ENCODE measurements around the gene NUP205. TPM values are rescaled to one million over a fixed set of nuclear protein-coding genes. Genes with fewer than 3 reads are reported as not detected.

Gene NUP205
- total and polyA plus RNA-seq, 2 of the 13 experiments (the other 11 are each of a cell fraction or from before 2014, with no cell fraction given) = 46.2 to 87.2 TPM

DNA sequence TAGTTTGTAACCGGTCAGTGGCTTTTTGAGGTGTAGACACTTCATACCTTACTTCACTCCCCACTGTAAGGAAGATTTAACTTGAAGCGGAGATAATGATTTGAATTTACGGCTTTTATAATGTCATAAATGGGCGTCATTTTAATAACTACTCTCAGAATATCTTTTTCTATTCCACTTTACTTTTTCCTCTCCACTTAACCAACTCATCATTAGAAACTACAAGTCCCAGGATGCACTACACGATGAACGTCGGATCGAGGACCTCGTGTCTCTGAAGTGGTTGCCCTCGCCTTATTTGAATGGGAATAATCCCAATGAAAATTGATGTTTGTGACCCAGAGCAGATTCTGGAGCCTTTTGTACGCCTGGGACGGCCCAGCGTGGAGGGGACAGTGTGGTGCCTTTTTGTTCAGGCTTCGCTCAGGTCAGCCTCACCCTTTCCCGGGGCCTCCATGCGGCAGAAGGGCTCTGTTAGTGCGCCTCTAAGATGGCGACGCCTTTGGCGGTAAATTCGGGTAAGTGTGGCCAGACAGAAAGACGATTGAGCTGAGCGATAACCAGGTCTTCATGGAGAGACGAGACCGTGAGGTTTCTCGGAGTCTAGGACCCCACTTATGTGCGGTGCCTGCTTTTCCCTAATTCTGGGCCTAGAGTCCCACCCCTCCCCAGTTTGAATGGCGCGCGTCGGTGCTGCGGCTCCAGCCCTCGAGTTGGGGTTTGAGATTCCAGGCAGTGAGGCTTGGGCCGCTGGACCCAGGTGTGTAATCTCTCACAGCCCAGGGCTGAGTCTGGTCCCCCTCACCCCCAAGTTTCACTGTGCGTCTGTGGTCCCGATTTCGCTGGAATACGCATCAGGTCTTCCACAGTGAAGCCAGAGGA lies at the start of gene NUP205 (continued):
- TF ChIP-seq ZNF501 (CRISPR knock-in tag; IDR thresholded peaks at IDR 0.05) = peak; percentile 94
- TF ChIP-seq, protein P1, sequence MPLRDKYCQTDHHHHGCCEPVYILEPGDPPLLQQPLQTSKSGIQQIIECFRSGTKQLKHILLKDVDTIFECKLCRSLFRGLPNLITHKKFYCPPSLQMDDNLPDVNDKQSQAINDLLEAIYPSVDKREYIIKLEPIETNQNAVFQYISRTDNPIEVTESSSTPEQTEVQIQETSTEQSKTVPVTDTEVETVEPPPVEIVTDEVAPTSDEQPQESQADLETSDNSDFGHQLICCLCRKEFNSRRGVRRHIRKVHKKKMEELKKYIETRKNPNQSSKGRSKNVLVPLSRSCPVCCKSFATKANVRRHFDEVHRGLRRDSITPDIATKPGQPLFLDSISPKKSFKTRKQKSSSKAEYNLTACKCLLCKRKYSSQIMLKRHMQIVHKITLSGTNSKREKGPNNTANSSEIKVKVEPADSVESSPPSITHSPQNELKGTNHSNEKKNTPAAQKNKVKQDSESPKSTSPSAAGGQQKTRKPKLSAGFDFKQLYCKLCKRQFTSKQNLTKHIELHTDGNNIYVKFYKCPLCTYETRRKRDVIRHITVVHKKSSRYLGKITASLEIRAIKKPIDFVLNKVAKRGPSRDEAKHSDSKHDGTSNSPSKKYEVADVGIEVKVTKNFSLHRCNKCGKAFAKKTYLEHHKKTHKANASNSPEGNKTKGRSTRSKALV (CRISPR knock-in tag; IDR thresholded peaks at IDR 0.05) = peak; percentile 74; the same call in 1 of the 2 replicates
- TF ChIP-seq GFI1 (CRISPR knock-in tag; IDR thresholded peaks at IDR 0.05; ENCODE audit: borderline replicate concordance) = peak; percentile 75
- TF ChIP-seq GPN1 (CRISPR knock-in tag; IDR thresholded peaks at IDR 0.05; ENCODE audit: borderline replicate concordance) = 0 out of 2 replicates have a peak, but pooled peaks have one; percentile 23
- TF ChIP-seq TGIF2 (CRISPR knock-in tag; IDR thresholded peaks at IDR 0.05) = peak; percentile 92
- TF ChIP-seq, protein P2, sequence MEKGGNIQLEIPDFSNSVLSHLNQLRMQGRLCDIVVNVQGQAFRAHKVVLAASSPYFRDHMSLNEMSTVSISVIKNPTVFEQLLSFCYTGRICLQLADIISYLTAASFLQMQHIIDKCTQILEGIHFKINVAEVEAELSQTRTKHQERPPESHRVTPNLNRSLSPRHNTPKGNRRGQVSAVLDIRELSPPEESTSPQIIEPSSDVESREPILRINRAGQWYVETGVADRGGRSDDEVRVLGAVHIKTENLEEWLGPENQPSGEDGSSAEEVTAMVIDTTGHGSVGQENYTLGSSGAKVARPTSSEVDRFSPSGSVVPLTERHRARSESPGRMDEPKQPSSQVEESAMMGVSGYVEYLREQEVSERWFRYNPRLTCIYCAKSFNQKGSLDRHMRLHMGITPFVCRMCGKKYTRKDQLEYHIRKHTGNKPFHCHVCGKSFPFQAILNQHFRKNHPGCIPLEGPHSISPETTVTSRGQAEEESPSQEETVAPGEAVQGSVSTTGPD (CRISPR knock-in tag; IDR thresholded peaks at IDR 0.05) = no peak
- peak; percentile 79; the same call in 1 of the 2 replicates for TF ChIP-seq ZSCAN21 (CRISPR knock-in tag; IDR thresholded peaks at IDR 0.05; ENCODE audit: borderline replicate concordance)
- no peak for TF ChIP-seq DNMT1 (CRISPR knock-in tag; IDR thresholded peaks at IDR 0.05)
- peak; percentile 81 for TF ChIP-seq SALL1 (CRISPR knock-in tag; IDR thresholded peaks at IDR 0.05)
- TF ChIP-seq MIXL1 (CRISPR knock-in tag; IDR thresholded peaks at IDR 0.05) = peak; percentile 67
- no peak for TF ChIP-seq REL (CRISPR knock-in tag; conservative IDR thresholded peaks at IDR 0.05)
- no peak for TF ChIP-seq SNAI1 (CRISPR knock-in tag; IDR thresholded peaks at IDR 0.05; ENCODE audit: borderline replicate concordance)
- no peak for TF ChIP-seq SP2 (CRISPR knock-in tag; IDR thresholded peaks at IDR 0.05)
- TF ChIP-seq, protein P3, sequence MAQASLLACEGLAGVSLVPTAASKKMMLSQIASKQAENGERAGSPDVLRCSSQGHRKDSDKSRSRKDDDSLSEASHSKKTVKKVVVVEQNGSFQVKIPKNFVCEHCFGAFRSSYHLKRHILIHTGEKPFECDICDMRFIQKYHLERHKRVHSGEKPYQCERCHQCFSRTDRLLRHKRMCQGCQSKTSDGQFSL (CRISPR knock-in tag; IDR thresholded peaks at IDR 0.05) = no peak
- no peak for TF ChIP-seq SMAD1 (CRISPR knock-in tag; IDR thresholded peaks at IDR 0.05; ENCODE audit: borderline replicate concordance, low read depth)
- peak; percentile 63 for TF ChIP-seq ZNF781 (CRISPR knock-in tag; IDR thresholded peaks at IDR 0.05; ENCODE audit: borderline replicate concordance, not compliant biosample characterization)
- peak; percentile 81; the same call in 1 of the 2 replicates for TF ChIP-seq ZMYM4 (CRISPR knock-in tag; IDR thresholded peaks at IDR 0.05)
- TF ChIP-seq SOX6 (IDR thresholded peaks at IDR 0.05) = no peak
- TF ChIP-seq SOX6 (CRISPR knock-in tag; IDR thresholded peaks at IDR 0.05) = peak; percentile 47
- TF ChIP-seq, protein P4, sequence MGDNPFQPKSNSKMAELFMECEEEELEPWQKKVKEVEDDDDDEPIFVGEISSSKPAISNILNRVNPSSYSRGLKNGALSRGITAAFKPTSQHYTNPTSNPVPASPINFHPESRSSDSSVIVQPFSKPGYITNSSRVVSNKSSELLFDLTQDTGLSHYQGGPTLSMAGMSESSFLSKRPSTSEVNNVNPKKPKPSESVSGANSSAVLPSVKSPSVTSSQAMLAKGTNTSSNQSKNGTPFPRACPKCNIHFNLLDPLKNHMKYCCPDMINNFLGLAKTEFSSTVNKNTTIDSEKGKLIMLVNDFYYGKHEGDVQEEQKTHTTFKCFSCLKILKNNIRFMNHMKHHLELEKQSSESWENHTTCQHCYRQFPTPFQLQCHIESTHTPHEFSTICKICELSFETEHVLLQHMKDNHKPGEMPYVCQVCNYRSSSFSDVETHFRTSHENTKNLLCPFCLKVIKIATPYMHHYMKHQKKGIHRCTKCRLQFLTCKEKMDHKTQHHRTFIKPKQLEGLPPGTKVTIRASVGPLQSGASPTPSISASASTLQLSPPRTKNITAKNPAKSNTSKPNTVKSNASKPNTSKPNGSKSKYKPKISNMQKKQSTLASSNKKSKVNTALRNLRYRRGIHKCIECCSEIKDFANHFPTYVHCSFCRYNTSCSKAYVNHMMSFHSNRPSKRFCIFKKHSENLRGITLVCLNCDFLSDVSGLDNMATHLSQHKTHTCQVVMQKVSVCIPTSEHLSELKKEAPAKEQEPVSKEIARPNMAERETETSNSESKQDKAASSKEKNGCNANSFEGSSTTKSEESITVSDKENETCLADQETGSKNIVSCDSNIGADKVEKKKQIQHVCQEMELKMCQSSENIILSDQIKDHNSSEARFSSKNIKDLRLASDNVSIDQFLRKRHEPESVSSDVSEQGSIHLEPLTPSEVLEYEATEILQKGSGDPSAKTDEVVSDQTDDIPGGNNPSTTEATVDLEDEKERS (CRISPR knock-in tag; IDR thresholded peaks at IDR 0.05) = no peak
- TF ChIP-seq ZNF605 (CRISPR knock-in tag; IDR thresholded peaks at IDR 0.05) = peak; percentile 94

All from HepG2 (cell line).